ENCODE results near the gene MAT2B.

- no peak for TF ChIP-seq CTCF (optimal IDR thresholded peaks at IDR 0.05 in 1 of 3, IDR thresholded peaks at IDR 0.05 in 1 of 3, conservative IDR thresholded peaks at IDR 0.05 in 1 of 3; ENCODE audit: extremely low read depth in 1 of 3, insufficient read depth in 2 of 3, low read length in 3 of 3)
- TF ChIP-seq EZH2 (IDR thresholded peaks at IDR 0.05; ENCODE audit: low read length) = no peak
Observed at GRCh38 chr5:163561339-163561738, 55.9 kb downstream of the MAT2B start.
